Stimulated activated CD8-positive, alpha-beta memory T cell treated with anti-CD3 and anti-CD28 coated beads, Interleukin-2, amount 100 ng/mL, for 1 hour (primary cell): Measurements from ENCODE around the gene RAPGEF6.
A peak's percentile ranks its signal among the peaks of the same experiment; 100 is the strongest.
"Not testable (repeated sequence)": the region's sequence is repeated elsewhere in the genome, so short reads cannot be mapped to it uniquely, and the experiment has no call there.

Experiments
- DNase-seq, 2 donors: peaks; one replicate each; pipeline ENCODE4 v3.0.0-alpha.2; 2020; ENCODE audit warnings: low read depth in 2 of 2

RAPGEF6 gene

GRCh38 chr5:131644370-131644769 is 9.3 kb upstream of the RAPGEF6 start:
- DNase-seq = no peak

- no peak for DNase-seq
Measured at GRCh38 chr5:131641494-131641893, 6.5 kb upstream of the RAPGEF6 start.

GRCh38 chr5:131640043-131640856 is 5.2 kb upstream of the RAPGEF6 start:
- peak in 1 of 2 donors; percentile 15 for DNase-seq

GRCh38 chr5:131639148-131639547 is 4.1 kb upstream of the RAPGEF6 start:
- no peak for DNase-seq

GRCh38 chr5:131637694-131638093 is 2.7 kb upstream of the RAPGEF6 start:
- no peak for DNase-seq

- no peak for DNase-seq
Measured at GRCh38 chr5:131635684-131636572, 899 bp upstream of the RAPGEF6 start.

GRCh38 chr5:131634666-131634995 is 398 bp downstream of the RAPGEF6 start:
- DNase-seq = peak in 1 of 2 donors; percentile 45

GRCh38 chr5:131634238-131634637 is 791 bp downstream of the RAPGEF6 start:
- no peak for DNase-seq

- no peak for DNase-seq
Measured at GRCh38 chr5:131633830-131634229, 1.2 kb downstream of the RAPGEF6 start.

- DNase-seq = no peak
Measured at GRCh38 chr5:131630963-131631350, 4.1 kb downstream of the RAPGEF6 start.

- DNase-seq = no peak
Measured at GRCh38 chr5:131630208-131630962, 4.6 kb downstream of the RAPGEF6 start.

- DNase-seq = no peak
Measured at GRCh38 chr5:131628990-131629389, 6.0 kb downstream of the RAPGEF6 start.

- DNase-seq = no peak
Measured at GRCh38 chr5:131627207-131627865, 7.7 kb downstream of the RAPGEF6 start.

- no peak for DNase-seq
Measured at GRCh38 chr5:131622633-131623032, 12.4 kb downstream of the RAPGEF6 start.

GRCh38 chr5:131621164-131621563 is 13.9 kb downstream of the RAPGEF6 start:
- DNase-seq = not testable (repeated sequence)

GRCh38 chr5:131619102-131619501 is 15.9 kb downstream of the RAPGEF6 start:
- no peak for DNase-seq

GRCh38 chr5:131617140-131617822 is 17.7 kb downstream of the RAPGEF6 start:
- DNase-seq = no peak

GRCh38 chr5:131615957-131616356 is 19.1 kb downstream of the RAPGEF6 start:
- no peak for DNase-seq

- no peak for DNase-seq
Measured at GRCh38 chr5:131613423-131613822, 21.6 kb downstream of the RAPGEF6 start.

- no peak for DNase-seq
Measured at GRCh38 chr5:131611064-131611381, 24.0 kb downstream of the RAPGEF6 start.
